ENCODE results near the gene TMEM255B. TPM values are rescaled to one million over a fixed set of nuclear protein-coding genes. Genes with fewer than 3 reads are reported as not detected.
"Not testable (repeated sequence)": the region's sequence is repeated elsewhere in the genome, so short reads cannot be mapped to it uniquely, and the experiment has no call there.

Gene TMEM255B
- total RNA-seq, 1 donor from 2014 or later, result 1.7 TPM

- DNase-seq (ENCODE audit: low spot score in 2 of 2, unreplicated experiment in 2 of 2), result no peak
- H3K36me3 Mint-ChIP-seq, result no peaks in the 10 kb centered on the region
- no peaks in the 10 kb centered on the region for H3K4me1 Mint-ChIP-seq
- peaks cover 4% of the 10 kb centered on the region for H3K9me3 Mint-ChIP-seq
- peaks cover 9% of the 10 kb centered on the region for H3K27me3 Mint-ChIP-seq (ENCODE audit: low read depth)
- H3K27ac Mint-ChIP-seq, result no peak overlapping the region
- TF ChIP-seq, protein P1, sequence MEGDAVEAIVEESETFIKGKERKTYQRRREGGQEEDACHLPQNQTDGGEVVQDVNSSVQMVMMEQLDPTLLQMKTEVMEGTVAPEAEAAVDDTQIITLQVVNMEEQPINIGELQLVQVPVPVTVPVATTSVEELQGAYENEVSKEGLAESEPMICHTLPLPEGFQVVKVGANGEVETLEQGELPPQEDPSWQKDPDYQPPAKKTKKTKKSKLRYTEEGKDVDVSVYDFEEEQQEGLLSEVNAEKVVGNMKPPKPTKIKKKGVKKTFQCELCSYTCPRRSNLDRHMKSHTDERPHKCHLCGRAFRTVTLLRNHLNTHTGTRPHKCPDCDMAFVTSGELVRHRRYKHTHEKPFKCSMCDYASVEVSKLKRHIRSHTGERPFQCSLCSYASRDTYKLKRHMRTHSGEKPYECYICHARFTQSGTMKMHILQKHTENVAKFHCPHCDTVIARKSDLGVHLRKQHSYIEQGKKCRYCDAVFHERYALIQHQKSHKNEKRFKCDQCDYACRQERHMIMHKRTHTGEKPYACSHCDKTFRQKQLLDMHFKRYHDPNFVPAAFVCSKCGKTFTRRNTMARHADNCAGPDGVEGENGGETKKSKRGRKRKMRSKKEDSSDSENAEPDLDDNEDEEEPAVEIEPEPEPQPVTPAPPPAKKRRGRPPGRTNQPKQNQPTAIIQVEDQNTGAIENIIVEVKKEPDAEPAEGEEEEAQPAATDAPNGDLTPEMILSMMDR (IDR thresholded peaks at IDR 0.05; ENCODE audit: unreplicated experiment), result no peak
- no peak overlapping the region for H3K4me3 Mint-ChIP-seq
Observed at GRCh38 chr13:113749507-113749906, 9.5 kb upstream of the TMEM255B start.

GRCh38 chr13:113749967-113750366, 9.1 kb upstream of the TMEM255B start:
- Mint-ChIP-seq H3K4me3 (no peak overlapping the region), H3K27me3 (ENCODE audit: low read depth) (peaks cover 14% of the 10 kb centered on the region), H3K4me1 (no peaks in the 10 kb centered on the region), H3K27ac (no peak overlapping the region), H3K9me3 (peaks cover 4% of the 10 kb centered on the region), H3K36me3 (no peaks in the 10 kb centered on the region)
- TF ChIP-seq, protein P1 (IDR thresholded peaks at IDR 0.05; ENCODE audit: unreplicated experiment), result no peak
- DNase-seq (ENCODE audit: low spot score in 2 of 2, unreplicated experiment in 2 of 2), result no peak

GRCh38 chr13:113750554-113751399, 8.2 kb upstream of the TMEM255B start:
- Mint-ChIP-seq H3K36me3 (no peaks in the 10 kb centered on the region), H3K4me1 (no peaks in the 10 kb centered on the region), H3K9me3 (peaks cover 4% of the 10 kb centered on the region), H3K27ac (no peak overlapping the region), H3K27me3 (ENCODE audit: low read depth) (peaks cover 16% of the 10 kb centered on the region), H3K4me3 (no peak overlapping the region)
- no peak for DNase-seq (ENCODE audit: low spot score in 2 of 2, unreplicated experiment in 2 of 2)
- TF ChIP-seq, protein P1 (IDR thresholded peaks at IDR 0.05; ENCODE audit: unreplicated experiment), result no peak

GRCh38 chr13:113751491-113751890, 7.5 kb upstream of the TMEM255B start:
- Mint-ChIP-seq H3K4me1 (no peaks in the 10 kb centered on the region), H3K27ac (no peak overlapping the region)
- no peak for DNase-seq (ENCODE audit: low spot score in 2 of 2, unreplicated experiment in 2 of 2)

DNA sequence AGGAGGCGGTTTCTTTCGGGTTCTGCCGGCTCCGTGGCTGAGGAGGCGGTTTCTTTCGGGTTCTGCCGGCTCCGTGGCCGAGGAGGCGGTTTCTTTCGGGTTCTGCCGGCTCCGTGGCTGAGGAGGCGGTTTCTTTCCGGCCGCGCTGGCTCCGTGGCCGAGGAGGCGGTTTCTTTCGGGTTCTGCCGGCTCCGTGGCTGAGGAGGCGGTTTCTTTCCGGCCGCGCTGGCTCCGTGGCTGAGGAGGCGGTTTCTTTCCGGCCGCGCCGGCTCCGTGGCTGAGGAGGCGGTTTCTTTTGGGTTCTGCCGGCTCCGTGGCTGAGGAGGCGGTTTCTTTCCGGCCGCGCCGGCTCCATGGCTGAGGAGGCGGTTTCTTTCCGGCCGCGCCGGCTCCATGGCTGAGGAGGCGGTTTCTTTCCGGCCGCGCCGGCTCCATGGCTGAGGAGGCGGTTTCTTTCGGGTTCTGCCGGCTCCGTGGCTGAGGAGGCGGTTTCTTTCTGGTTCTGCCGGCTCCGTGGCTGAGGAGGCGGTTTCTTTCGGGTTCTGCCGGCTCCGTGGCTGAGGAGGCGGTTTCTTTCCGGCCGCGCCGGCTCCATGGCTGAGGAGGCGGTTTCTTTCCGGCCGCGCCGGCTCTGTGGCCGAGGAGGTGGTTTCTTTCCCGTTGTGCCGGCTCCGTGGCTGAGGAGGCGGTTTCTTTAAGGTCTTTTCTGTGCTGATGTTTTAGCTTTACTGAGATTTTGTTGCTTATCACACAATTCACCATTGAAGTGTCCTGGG, 6.6 kb upstream of the TMEM255B start:
- not testable (repeated sequence) for H3K36me3 Mint-ChIP-seq; H3K9me3 Mint-ChIP-seq; H3K4me3 Mint-ChIP-seq; DNase-seq (ENCODE audit: low spot score in 2 of 2, unreplicated experiment in 2 of 2); H3K27ac Mint-ChIP-seq; H3K4me1 Mint-ChIP-seq
- H3K27me3 Mint-ChIP-seq (ENCODE audit: low read depth), result peaks cover 16% of the 10 kb centered on the region

More at GRCh38 chr13:113751491-113751890, 7.5 kb upstream of the TMEM255B start:
- TF ChIP-seq, protein P1 (IDR thresholded peaks at IDR 0.05; ENCODE audit: unreplicated experiment), result no peak
- no peak overlapping the region for H3K4me3 Mint-ChIP-seq
- H3K27me3 Mint-ChIP-seq (ENCODE audit: low read depth), result peaks cover 16% of the 10 kb centered on the region
- peaks cover 4% of the 10 kb centered on the region for H3K9me3 Mint-ChIP-seq
- no peaks in the 10 kb centered on the region for H3K36me3 Mint-ChIP-seq

GRCh38 chr13:113753171-113753570, 5.9 kb upstream of the TMEM255B start:
- Mint-ChIP-seq H3K4me3 (no peak overlapping the region), H3K27ac (no peak overlapping the region), H3K36me3 (no peaks in the 10 kb centered on the region)

More at GRCh38 chr13:113753171-113753570, 5.9 kb upstream of the TMEM255B start:
- Mint-ChIP-seq H3K9me3 (peaks cover 4% of the 10 kb centered on the region), H3K4me1 (no peaks in the 10 kb centered on the region), H3K27me3 (ENCODE audit: low read depth) (peaks cover 17% of the 10 kb centered on the region)
- no peak for DNase-seq (ENCODE audit: low spot score in 2 of 2, unreplicated experiment in 2 of 2)
- TF ChIP-seq, protein P1 (IDR thresholded peaks at IDR 0.05; ENCODE audit: unreplicated experiment), result no peak

Data from mesothelial cell of epicardium (in vitro differentiated cells).